Urinary bladder (tissue), 4 donors: ENCODE data around the gene PRKCZ. TPM values are rescaled to one million over a fixed set of nuclear protein-coding genes. Genes with fewer than 3 reads are reported as not detected.

ENCODE experiments used
- DNase-seq: peaks from one replicate; pipeline ENCODE4 v3.0.0-alpha.2; 2015; ENCODE audit errors: extremely low spot score
- H3K27ac ChIP-seq: one replicate; pipeline ENCODE4 v1.5.1; 2013; ENCODE audit warnings: low read depth, mild to moderate bottlenecking, moderate library complexity
- H3K36me3 ChIP-seq: one replicate; pipeline ENCODE4 v1.6.1; 2013; ENCODE audit warnings: mild to moderate bottlenecking, moderate library complexity; ENCODE audit not compliant: insufficient read depth
- H3K4me1 ChIP-seq: one replicate; pipeline ENCODE4 v1.6.1; 2013; ENCODE audit warnings: mild to moderate bottlenecking, moderate library complexity; ENCODE audit not compliant: insufficient read depth
- H3K4me3 ChIP-seq: one replicate; pipeline ENCODE4 v1.5.1; 2013; ENCODE audit warnings: low read depth, low read length
- WGBS: extraction: QIAGEN DNeasy Blood & Tissue Kit; methylation state at CpG from one replicate; pipeline ENCODE4 v1.1.7; 2013; 5-methylcytosine and 5-hydroxymethylcytosine counted together
- polyA plus RNA-seq: library from polyadenylated mRNA; stranded (reverse); fragments of 200-250 nt; gene quantifications from one replicate; pipeline ENCODE4 v1.2.3, GENCODE V29; 2013
- total RNA-seq: library from RNA; depleted of rRNA; stranded (reverse); fragments of >200 nt; gene quantifications from one replicate; pipeline ENCODE4 v1.2.3, GENCODE V29; 2014
- donor health status: healthy with polysubstance abuse.
- donor health status: healthy.

The PRKCZ gene
- total and polyA plus RNA-seq, 2 donors: 6.3 to 6.6 TPM

- H3K4me3 ChIP-seq: no peak overlapping the region
- H3K27ac ChIP-seq: no peak overlapping the region
- H3K4me1 ChIP-seq: no peaks in the 10 kb centered on the region
- no peak for DNase-seq
- WGBS: 94% methylated on average over 43 of the region's 43 CpGs
- no peaks in the 10 kb centered on the region for H3K36me3 ChIP-seq
These were observed 119.1 kb downstream of the PRKCZ start for GRCh38 chr1:2169200-2169836.

GRCh38 chr1:2170211-2170610 lies 120.0 kb downstream of the PRKCZ start:
- WGBS: 60% methylated on average over 11 of the region's 11 CpGs
- Histone ChIP-seq H3K27ac (no peak overlapping the region), H3K36me3 (no peaks in the 10 kb centered on the region), H3K4me1 (no peaks in the 10 kb centered on the region), H3K4me3 (no peak overlapping the region)
- no peak for DNase-seq

- WGBS: 93% methylated on average over 26 of the region's 26 CpGs
- H3K27ac ChIP-seq: no peak overlapping the region
- no peak for DNase-seq
- no peaks in the 10 kb centered on the region for H3K4me1 ChIP-seq
- H3K4me3 ChIP-seq: no peak overlapping the region
- no peaks in the 10 kb centered on the region for H3K36me3 ChIP-seq
These were observed 121.8 kb downstream of the PRKCZ start for GRCh38 chr1:2172012-2172411.

- no peak for DNase-seq
- WGBS: 95% methylated on average over 33 of the region's 33 CpGs
These were observed 122.4 kb downstream of the PRKCZ start for GRCh38 chr1:2172551-2173146.

GRCh38 chr1:2173546-2174347 lies 123.5 kb downstream of the PRKCZ start:
- DNase-seq: no peak
- no peak overlapping the region for H3K27ac ChIP-seq
- 82% methylated on average over 37 of the region's 37 CpGs for WGBS
- no peaks in the 10 kb centered on the region for H3K36me3 ChIP-seq
- H3K4me1 ChIP-seq: no peaks in the 10 kb centered on the region
- no peak overlapping the region for H3K4me3 ChIP-seq

More at GRCh38 chr1:2172551-2173146, 122.4 kb downstream of the PRKCZ start:
- H3K4me1 ChIP-seq: no peaks in the 10 kb centered on the region
- no peak overlapping the region for H3K27ac ChIP-seq
- no peak overlapping the region for H3K4me3 ChIP-seq
- H3K36me3 ChIP-seq: no peaks in the 10 kb centered on the region

GRCh38 chr1:2174348-2175054 lies 124.3 kb downstream of the PRKCZ start:
- WGBS: 9% methylated on average over 31 of the region's 31 CpGs
- Histone ChIP-seq H3K4me1 (no peaks in the 10 kb centered on the region), H3K4me3 (no peak overlapping the region), H3K36me3 (no peaks in the 10 kb centered on the region), H3K27ac (no peak overlapping the region)
- DNase-seq: peak; percentile 18

- WGBS: 59% methylated on average over 9 of the region's 9 CpGs
- no peaks in the 10 kb centered on the region for H3K4me1 ChIP-seq
- H3K27ac ChIP-seq: no peak overlapping the region
- H3K36me3 ChIP-seq: no peaks in the 10 kb centered on the region
- no peak overlapping the region for H3K4me3 ChIP-seq
- no peak for DNase-seq
These were observed 124.8 kb downstream of the PRKCZ start for GRCh38 chr1:2175055-2175414.

GRCh38 chr1:2175681-2176454 lies 125.7 kb downstream of the PRKCZ start:
- Histone ChIP-seq H3K4me1 (no peaks in the 10 kb centered on the region), H3K4me3 (no peak overlapping the region), H3K27ac (no peak overlapping the region), H3K36me3 (no peaks in the 10 kb centered on the region)
- WGBS: 80% methylated on average over 42 of the region's 42 CpGs
- DNase-seq: no peak

GRCh38 chr1:2176615-2177014 lies 126.4 kb downstream of the PRKCZ start:
- DNase-seq: no peak
- Histone ChIP-seq H3K36me3 (no peaks in the 10 kb centered on the region), H3K4me1 (no peaks in the 10 kb centered on the region), H3K4me3 (no peak overlapping the region), H3K27ac (no peak overlapping the region)
- WGBS: 65% methylated on average over 10 of the region's 10 CpGs

GRCh38 chr1:2177541-2177940 lies 127.3 kb downstream of the PRKCZ start:
- DNase-seq: no peak
- Histone ChIP-seq H3K4me3 (no peak overlapping the region), H3K4me1 (no peaks in the 10 kb centered on the region), H3K27ac (no peak overlapping the region), H3K36me3 (no peaks in the 10 kb centered on the region)
- WGBS: 95% methylated on average over 21 of the region's 21 CpGs

GRCh38 chr1:2177946-2178538 lies 127.8 kb downstream of the PRKCZ start:
- 93% methylated on average over 18 of the region's 18 CpGs for WGBS
- Histone ChIP-seq H3K4me1 (no peaks in the 10 kb centered on the region), H3K36me3 (no peaks in the 10 kb centered on the region), H3K27ac (no peak overlapping the region), H3K4me3 (no peak overlapping the region)
- DNase-seq: no peak

GRCh38 chr1:2178875-2179274 lies 128.7 kb downstream of the PRKCZ start:
- H3K4me1 ChIP-seq: no peaks in the 10 kb centered on the region
- no peaks in the 10 kb centered on the region for H3K36me3 ChIP-seq
- no peak overlapping the region for H3K4me3 ChIP-seq
- DNase-seq: no peak
- H3K27ac ChIP-seq: no peak overlapping the region
- WGBS: 90% methylated on average over 16 of the region's 16 CpGs
